Natural killer cell (primary cell): Measurements from ENCODE around the gene ZNF217. TPM values are rescaled to one million over a fixed set of nuclear protein-coding genes. Genes with fewer than 3 reads are reported as not detected.
"Not testable (repeated sequence)": the region's sequence is repeated elsewhere in the genome, so short reads cannot be mapped to it uniquely, and the experiment has no call there.

Experiments used
- ATAC-seq, 3 donors: fragments of 150-1000 bp in 2 of 3; fragments of 200-7000 bp in 1 of 3; cut with Tn5 transposase; 1 replicate in 1 of 3; 2 replicates in 2 of 3; pipeline ENCODE4 v1.10.0; 2021; ENCODE audit warnings: mild to moderate bottlenecking in 2 of 3, moderate library complexity in 2 of 3
- DNase-seq, 2 donors: peaks; one replicate each; pipeline versions ENCODE4 v3.0.0 to v3.0.0-alpha.2; 2013 to 2021; ENCODE audit warnings: mixed read lengths in 1 of 2
- H3K27ac ChIP-seq: one replicate; pipeline ENCODE4 v1.5.1; 2013; ENCODE audit warnings: mild to moderate bottlenecking, low read length
- H3K27me3 ChIP-seq: one replicate; pipeline ENCODE4 v1.6.1; 2013; ENCODE audit warnings: low read length; ENCODE audit not compliant: control insufficient read depth, insufficient read depth
- H3K36me3 ChIP-seq: one replicate; pipeline ENCODE4 v1.6.1; 2013; ENCODE audit warnings: low read length; ENCODE audit not compliant: control insufficient read depth, insufficient read depth
- H3K4me1 ChIP-seq: one replicate; pipeline ENCODE4 v1.6.1; 2013; ENCODE audit warnings: low read length; ENCODE audit not compliant: control insufficient read depth, insufficient read depth
- H3K4me3 ChIP-seq: one replicate; pipeline ENCODE4 v1.5.1; 2013; ENCODE audit warnings: low read length
- H3K9me3 ChIP-seq: one replicate; pipeline ENCODE4 v1.6.1; 2013; ENCODE audit warnings: low read length; ENCODE audit not compliant: control insufficient read depth, insufficient read depth
- H3K27ac Mint-ChIP-seq, 2 donors: one replicate each; pipeline ENCODE4 v1.8.0; 2022; ENCODE audit warnings: mild to moderate bottlenecking in 2 of 2, mixed read lengths in 2 of 2, moderate library complexity in 1 of 2
- H3K27me3 Mint-ChIP-seq, 2 donors: one replicate each; pipeline ENCODE4 v1.8.0; 2022; ENCODE audit warnings: low read depth in 2 of 2, mixed read lengths in 2 of 2
- H3K36me3 Mint-ChIP-seq: one replicate; pipeline ENCODE4 v1.8.0; 2022; ENCODE audit warnings: mixed read lengths
- H3K4me1 Mint-ChIP-seq, 2 donors: one replicate each; pipeline ENCODE4 v1.8.0; 2022; ENCODE audit warnings: mixed read lengths in 2 of 2
- H3K4me3 Mint-ChIP-seq: one replicate; pipeline ENCODE4 v1.8.0; 2022; ENCODE audit warnings: mild to moderate bottlenecking, moderate library complexity, mixed read lengths
- H3K9me3 Mint-ChIP-seq, 2 donors: one replicate each; pipeline ENCODE4 v1.8.0; 2022; ENCODE audit warnings: mixed read lengths in 2 of 2
- WGBS: methylation state at CpG from one replicate; pipeline ENCODE4 v1.1.7; 2013; ENCODE audit warnings: missing lambda C conversion rate; ENCODE audit not compliant: insufficient coverage; 5-methylcytosine and 5-hydroxymethylcytosine counted together
- intact Hi-C: fragments of 100-400 bp; cut with micrococcal nuclease; formaldehyde crosslinking; loops from one replicate; pipeline ENCODE4 v1.14.2; 2022
- total RNA-seq, 4 donors: library from RNA; stranded (reverse); fragments of 120-200 nt in 1 of 4; gene quantifications; one replicate each; pipeline versions ENCODE4 v1.2.3 to v1.2.4, GENCODE V29; 2013 to 2022

ZNF217 gene
- total RNA-seq, 3 donors from 2014 or later (not counting 1 experiment from before 2014, with no cell fraction given) = 56.1 to 69.1 (median 59.0) TPM

DNA sequence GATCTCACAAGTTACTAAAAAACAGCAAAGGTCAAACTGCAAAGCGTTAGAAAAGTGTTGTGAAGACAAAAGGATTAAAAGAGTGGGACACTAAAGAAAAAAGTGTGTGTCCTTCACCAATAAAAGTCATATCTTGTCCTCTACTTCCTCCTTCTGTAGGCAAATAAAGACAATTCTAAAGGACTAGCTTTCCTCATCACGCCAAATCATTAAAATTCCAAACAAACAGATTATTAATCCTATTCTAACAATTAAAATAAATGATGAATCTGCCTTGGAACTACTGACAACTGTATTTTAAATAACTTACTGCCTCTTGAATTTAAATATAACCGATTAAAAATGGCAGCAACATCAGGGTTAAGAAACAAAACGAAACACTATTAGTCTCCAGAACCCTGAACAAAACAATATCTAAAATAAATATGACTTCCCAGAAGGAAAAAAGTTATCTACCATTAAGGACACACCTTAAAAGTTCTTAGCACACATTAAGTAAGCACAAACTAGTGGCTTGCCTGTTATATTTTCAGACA lies 2.4 kb downstream of the ZNF217 start:
- H3K27me3 Mint-ChIP-seq, H3K27me3 ChIP-seq, H3K9me3 Mint-ChIP-seq, intact Hi-C loops, H3K36me3 Mint-ChIP-seq, H3K36me3 ChIP-seq, ATAC-seq, H3K9me3 ChIP-seq, DNase-seq: not testable (repeated sequence)
- H3K4me3 ChIP-seq = peak overlapping the region; percentile 91
- peak overlapping the region; percentile 91 to 92 for H3K27ac Mint-ChIP-seq
- H3K4me1 ChIP-seq = peaks cover 16% of the 10 kb centered on the region
- peaks cover 57 to 60% of the 10 kb centered on the region in 2 donors for H3K4me1 Mint-ChIP-seq
- 0% methylated on average over 3 of the region's 4 CpGs for WGBS
- H3K4me3 Mint-ChIP-seq = peak overlapping the region; percentile 83
- peak overlapping the region; percentile 99 for H3K27ac ChIP-seq

DNA sequence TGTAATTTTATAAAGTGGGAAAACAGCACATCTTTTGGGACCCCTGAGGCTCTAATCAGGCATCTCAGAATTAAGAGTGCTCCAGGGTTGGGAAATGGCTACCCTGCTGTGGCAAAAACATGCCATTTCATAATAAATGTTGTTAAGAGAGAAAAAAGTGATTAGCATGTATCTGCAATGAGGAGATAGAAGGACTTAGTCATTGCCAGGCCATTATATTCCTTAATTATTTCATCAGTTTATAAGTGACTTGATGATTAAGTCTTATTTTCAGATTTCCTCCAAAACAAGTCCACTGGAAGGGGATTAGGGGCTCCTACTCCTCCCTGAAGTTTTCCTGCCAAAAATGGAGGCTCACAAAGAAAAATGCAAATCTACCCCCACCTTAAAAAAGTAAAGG lies 3.0 kb downstream of the ZNF217 start:
- H3K27me3 ChIP-seq, intact Hi-C loops, H3K9me3 Mint-ChIP-seq, ATAC-seq, H3K36me3 Mint-ChIP-seq, H3K36me3 ChIP-seq, DNase-seq, H3K9me3 ChIP-seq, H3K27me3 Mint-ChIP-seq: not testable (repeated sequence)
- Mint-ChIP-seq H3K4me3 (peak overlapping the region; percentile 83), H3K4me1 (peaks cover 60 to 61% of the 10 kb centered on the region in 2 donors), H3K27ac (peak overlapping the region; percentile 91 to 92)
- Histone ChIP-seq H3K4me1 (peaks cover 21% of the 10 kb centered on the region), H3K4me3 (peak overlapping the region; percentile 91), H3K27ac (peak overlapping the region; percentile 99)

DNA sequence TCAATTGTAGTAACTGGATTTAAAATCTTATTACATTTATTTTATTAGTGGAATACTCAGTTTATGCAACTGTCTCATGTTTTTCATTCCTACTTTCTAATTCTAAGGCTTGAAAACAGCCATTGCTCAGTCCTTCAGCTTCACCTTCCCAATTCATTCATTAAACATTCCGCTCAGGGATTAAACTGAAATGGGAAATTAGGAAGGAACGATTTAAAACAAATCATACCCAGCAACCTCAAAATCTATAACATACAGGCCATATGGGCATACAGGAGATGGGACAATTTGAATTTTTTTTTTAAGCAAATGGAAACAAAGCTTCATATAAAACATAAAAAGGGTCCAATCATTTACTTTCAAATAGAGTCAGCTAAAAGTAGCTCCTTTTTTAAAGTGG lies 3.5 kb downstream of the ZNF217 start:
- H3K9me3 Mint-ChIP-seq = not testable (repeated sequence)
- H3K4me1 Mint-ChIP-seq = peaks cover 60 to 63% of the 10 kb centered on the region in 2 donors

DNA sequence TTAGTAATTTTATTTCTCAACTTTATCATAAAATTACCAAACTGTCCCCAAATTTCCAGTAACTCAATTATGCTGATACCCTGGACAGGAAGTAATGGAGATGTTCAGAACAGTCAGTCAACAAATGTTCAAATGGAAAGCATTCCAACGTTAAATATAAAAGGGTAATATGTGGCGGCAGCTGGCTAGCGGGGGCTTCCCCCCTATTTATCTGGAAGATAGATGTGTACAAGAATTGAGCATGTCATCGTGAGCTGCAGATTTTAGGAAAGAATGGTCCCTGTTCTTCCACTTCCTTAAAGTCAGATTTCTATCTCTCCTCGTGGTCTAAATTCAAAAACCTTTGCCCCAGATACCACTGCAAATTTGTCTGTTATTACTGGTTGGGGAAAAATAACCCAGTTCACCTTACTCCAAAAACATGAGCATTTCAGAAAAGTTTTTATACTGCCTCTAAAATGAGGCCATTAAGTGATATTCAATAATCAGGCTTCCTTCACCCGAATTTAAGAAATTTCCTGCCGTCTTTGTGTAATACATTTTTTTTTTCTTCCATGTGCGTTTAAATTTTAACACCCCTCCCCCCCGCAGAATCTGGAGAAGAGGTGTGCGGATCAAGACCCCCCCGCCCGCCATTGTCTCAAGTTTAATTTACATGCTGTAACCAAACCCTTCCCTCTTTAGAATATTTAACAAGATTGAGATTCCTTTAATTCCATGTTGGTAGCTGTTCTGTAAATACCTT lies 4.1 kb downstream of the ZNF217 start:
- H3K9me3 Mint-ChIP-seq, H3K9me3 ChIP-seq, intact Hi-C loops, H3K27me3 ChIP-seq, ATAC-seq, H3K36me3 ChIP-seq, H3K36me3 Mint-ChIP-seq, H3K27me3 Mint-ChIP-seq: not testable (repeated sequence)
- H3K4me3 Mint-ChIP-seq = peak overlapping the region; percentile 83
- H3K27ac ChIP-seq = peak overlapping the region; percentile 74
- H3K4me3 ChIP-seq = peak overlapping the region; percentile 19
- 5% methylated on average over 6 of the region's 12 CpGs for WGBS
- H3K4me1 Mint-ChIP-seq = peaks cover 59 to 63% of the 10 kb centered on the region in 2 donors
- peak in 1 of 2 donors; percentile 41 for DNase-seq
- H3K4me1 ChIP-seq = peaks cover 27% of the 10 kb centered on the region
- H3K27ac Mint-ChIP-seq = peak overlapping the region; percentile 91 to 92

More for the DNA sequence above, 3.5 kb downstream of the ZNF217 start:
- intact Hi-C loops, H3K9me3 ChIP-seq, H3K36me3 Mint-ChIP-seq, H3K27me3 ChIP-seq, ATAC-seq, H3K4me3 ChIP-seq, H3K36me3 ChIP-seq, H3K27me3 Mint-ChIP-seq, DNase-seq: not testable (repeated sequence)
- H3K4me3 Mint-ChIP-seq = peak overlapping the region; percentile 83
- Histone ChIP-seq H3K4me1 (peaks cover 26% of the 10 kb centered on the region), H3K27ac (peak overlapping the region; percentile 74)
- WGBS = no CpG with 5 or more reads among the region's 2 CpGs
- H3K27ac Mint-ChIP-seq = peak overlapping the region; percentile 91 to 92

DNA sequence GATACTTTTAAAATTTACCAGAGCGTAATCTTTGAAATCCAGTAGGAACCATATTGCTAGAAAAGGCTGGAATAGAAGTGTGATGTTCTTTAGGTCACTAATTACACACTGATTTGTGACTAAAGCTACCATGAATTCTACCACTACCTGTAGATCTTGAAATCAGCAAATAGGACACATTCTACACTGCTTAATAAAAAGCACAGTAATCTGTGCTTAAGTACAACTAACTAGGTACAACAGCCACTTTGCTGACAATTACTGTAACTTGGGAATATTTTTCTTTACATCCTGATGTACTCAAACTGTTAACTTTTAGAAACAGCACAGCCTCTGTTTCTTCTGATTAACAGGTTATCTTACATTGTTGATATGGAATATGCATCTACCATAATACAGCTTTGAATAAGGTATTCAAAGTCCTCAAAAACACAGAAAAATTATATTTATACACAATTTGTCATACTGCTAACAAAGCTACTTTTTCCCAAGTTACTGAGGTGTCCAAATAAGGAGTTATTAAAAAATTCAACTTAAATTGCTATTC lies 6.4 kb downstream of the ZNF217 start:
- H3K36me3 ChIP-seq, DNase-seq, H3K9me3 ChIP-seq, H3K36me3 Mint-ChIP-seq, intact Hi-C loops, H3K27me3 ChIP-seq, H3K9me3 Mint-ChIP-seq, H3K4me3 ChIP-seq, H3K4me3 Mint-ChIP-seq, ATAC-seq, H3K27me3 Mint-ChIP-seq: not testable (repeated sequence)
- H3K27ac ChIP-seq = peak overlapping the region; percentile 50
- no CpG with 5 or more reads among the region's 1 CpG for WGBS
- Mint-ChIP-seq H3K4me1 (peaks cover 77 to 83% of the 10 kb centered on the region in 2 donors), H3K27ac (peak overlapping the region; percentile 90 to 92)
- peaks cover 32% of the 10 kb centered on the region for H3K4me1 ChIP-seq
